Astrocyte (in vitro differentiated cells and primary cell): ENCODE results near the gene SH2B2.

Experiments used
- CTCF ChIP-seq: IDR thresholded peaks from 2 replicates; pipeline ENCODE4 v1.5.1; 2011; ENCODE audit warnings: low read depth, mild to moderate bottlenecking, inconsistent platforms, low read length, moderate library complexity; ENCODE audit not compliant: insufficient read depth
- EZH2 ChIP-seq: IDR thresholded peaks from 2 replicates; pipeline ENCODE4 v1.6.1; 2012; ENCODE audit warnings: mild to moderate bottlenecking, low read length, inconsistent platforms; ENCODE audit not compliant: insufficient read depth

GRCh38 chr7:102272917-102273748 lies 13.5 kb upstream of the SH2B2 start:
- TF ChIP-seq CTCF, result no peak
- TF ChIP-seq EZH2, result no peak
